Smooth muscle cell (in vitro differentiated cells): Measurements from ENCODE around the gene CRYGB. TPM values are rescaled to one million over a fixed set of nuclear protein-coding genes. Genes with fewer than 3 reads are reported as not detected.

Experiments used
- DNase-seq: peaks from one replicate; lab custom pipeline; 2025; ENCODE audit not compliant: unreplicated experiment; lab: John Stamatoyannopoulos, UW
- H2AFZ ChIP-seq: fragments of 200-600 bp; sonication (generic); 2 replicates; pipeline ENCODE4 v1.6.0; 2016; ENCODE audit warnings: antibody characterized with exemption, low read depth, mild to moderate bottlenecking
- H3F3A ChIP-seq: fragments of 200-600 bp; sonication (generic); 2 replicates; pipeline ENCODE4 v1.6.0; 2017; ENCODE audit warnings: antibody characterized with exemption, low read depth
- H3K27ac ChIP-seq: fragments of 200-600 bp; sonication (generic); 2 replicates; pipeline ENCODE4 v1.5.1; 2016; ENCODE audit warnings: low read depth, mild to moderate bottlenecking
- H3K27me3 ChIP-seq: fragments of 200-600 bp; sonication (generic); 2 replicates; pipeline ENCODE4 v1.6.1; 2016; ENCODE audit warnings: low read depth, mild to moderate bottlenecking
- H3K36me3 ChIP-seq: fragments of 200-600 bp; sonication (generic); 2 replicates; pipeline ENCODE4 v1.5.1; 2016; ENCODE audit warnings: low read depth
- H3K4me1 ChIP-seq: fragments of 200-600 bp; sonication (generic); 2 replicates; pipeline ENCODE4 v1.5.1; 2016; ENCODE audit warnings: low read depth
- H3K4me2 ChIP-seq: fragments of 200-600 bp; sonication (generic); 2 replicates; pipeline ENCODE4 v1.6.0; 2016; ENCODE audit warnings: mild to moderate bottlenecking
- H3K4me3 ChIP-seq: fragments of 200-600 bp; sonication (generic); 2 replicates; pipeline ENCODE4 v1.5.1; 2016; ENCODE audit warnings: mild to moderate bottlenecking
- H3K79me2 ChIP-seq: fragments of 200-600 bp; sonication (generic); 2 replicates; pipeline ENCODE4 v1.6.0; 2016; ENCODE audit warnings: low read depth, mild to moderate bottlenecking
- H3K9ac ChIP-seq: fragments of 200-600 bp; sonication (generic); 2 replicates; pipeline ENCODE4 v1.6.0; 2016; ENCODE audit warnings: low read depth
- H3K9me3 ChIP-seq: fragments of 200-600 bp; sonication (generic); replicated peaks from 2 replicates; pipeline ENCODE4 v1.5.1; 2016; ENCODE audit warnings: low read depth
- H4K20me1 ChIP-seq: fragments of 200-600 bp; sonication (generic); 2 replicates; pipeline ENCODE4 v1.6.0; 2016; ENCODE audit warnings: low read depth
- WGBS: methylation state at CpG from one replicate; pipeline ENCODE4 v1.1.7; 2016; ENCODE audit warnings: low lambda C conversion rate; 5-methylcytosine and 5-hydroxymethylcytosine counted together
- polyA plus RNA-seq: library from polyadenylated mRNA; unstranded; fragments of >200 nt; fragmentation: Nextera tagmentation; extraction: Ambion mirVana; gene quantifications from 2 replicates; pipeline ENCODE4 v1.2.1, GENCODE V29; 2016
- total RNA-seq: library from RNA; depleted of rRNA; stranded (reverse); fragments of >200 nt; gene quantifications from 2 replicates; pipeline ENCODE4 v1.2.3, GENCODE V29; 2014
- TF ChIP-seq, protein P1 (sequence below): fragments of 200-600 bp; sonication (generic); IDR thresholded peaks from 2 replicates; pipeline ENCODE4 v1.5.1; 2017; ENCODE audit warnings: borderline replicate concordance, mild to moderate bottlenecking, antibody characterized with exemption; ENCODE audit not compliant: insufficient read depth, poor library complexity, severe bottlenecking

The CRYGB gene
- total and polyA plus RNA-seq, 2 experiments from 2014 or later = not detected

DNA sequence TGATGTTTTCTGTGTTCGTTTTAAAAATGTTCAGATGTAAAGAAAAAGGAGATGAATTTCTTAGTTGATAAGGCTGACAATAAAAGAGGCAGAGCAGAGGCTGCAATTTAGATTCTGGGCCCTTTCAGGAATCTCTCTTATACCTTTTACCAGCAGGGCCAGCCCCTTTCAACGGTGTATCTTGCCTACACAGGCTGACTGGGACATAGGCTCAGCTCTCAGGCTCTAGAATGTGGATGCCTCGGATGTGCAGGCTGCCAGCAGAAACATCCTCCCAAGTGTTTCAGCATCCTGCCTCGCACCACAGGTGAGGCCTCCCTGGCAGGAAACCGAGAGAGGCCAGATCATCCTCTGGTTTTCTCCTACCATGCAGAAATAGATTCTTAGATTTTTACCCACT is 40.5 kb upstream of the CRYGB start:
- H3F3A ChIP-seq = no peaks in the 10 kb centered on the region
- H3K27ac ChIP-seq = no peak overlapping the region
- TF ChIP-seq, protein P1, sequence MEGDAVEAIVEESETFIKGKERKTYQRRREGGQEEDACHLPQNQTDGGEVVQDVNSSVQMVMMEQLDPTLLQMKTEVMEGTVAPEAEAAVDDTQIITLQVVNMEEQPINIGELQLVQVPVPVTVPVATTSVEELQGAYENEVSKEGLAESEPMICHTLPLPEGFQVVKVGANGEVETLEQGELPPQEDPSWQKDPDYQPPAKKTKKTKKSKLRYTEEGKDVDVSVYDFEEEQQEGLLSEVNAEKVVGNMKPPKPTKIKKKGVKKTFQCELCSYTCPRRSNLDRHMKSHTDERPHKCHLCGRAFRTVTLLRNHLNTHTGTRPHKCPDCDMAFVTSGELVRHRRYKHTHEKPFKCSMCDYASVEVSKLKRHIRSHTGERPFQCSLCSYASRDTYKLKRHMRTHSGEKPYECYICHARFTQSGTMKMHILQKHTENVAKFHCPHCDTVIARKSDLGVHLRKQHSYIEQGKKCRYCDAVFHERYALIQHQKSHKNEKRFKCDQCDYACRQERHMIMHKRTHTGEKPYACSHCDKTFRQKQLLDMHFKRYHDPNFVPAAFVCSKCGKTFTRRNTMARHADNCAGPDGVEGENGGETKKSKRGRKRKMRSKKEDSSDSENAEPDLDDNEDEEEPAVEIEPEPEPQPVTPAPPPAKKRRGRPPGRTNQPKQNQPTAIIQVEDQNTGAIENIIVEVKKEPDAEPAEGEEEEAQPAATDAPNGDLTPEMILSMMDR = no peak
- H3K4me2 ChIP-seq = no peak overlapping the region
- H3K4me3 ChIP-seq = no peak overlapping the region
- peaks cover 12% of the 10 kb centered on the region for H3K27me3 ChIP-seq
- peaks cover 18% of the 10 kb centered on the region for H3K4me1 ChIP-seq
- WGBS = 69% methylated on average over 5 of the region's 5 CpGs
- no peaks in the 10 kb centered on the region for H4K20me1 ChIP-seq
- no peak overlapping the region for H2AFZ ChIP-seq
- DNase-seq = no peak
- no peaks in the 10 kb centered on the region for H3K36me3 ChIP-seq
- H3K79me2 ChIP-seq = no peaks in the 10 kb centered on the region
- H3K9me3 ChIP-seq = no peaks in the 10 kb centered on the region
- H3K9ac ChIP-seq = no peak overlapping the region

DNA sequence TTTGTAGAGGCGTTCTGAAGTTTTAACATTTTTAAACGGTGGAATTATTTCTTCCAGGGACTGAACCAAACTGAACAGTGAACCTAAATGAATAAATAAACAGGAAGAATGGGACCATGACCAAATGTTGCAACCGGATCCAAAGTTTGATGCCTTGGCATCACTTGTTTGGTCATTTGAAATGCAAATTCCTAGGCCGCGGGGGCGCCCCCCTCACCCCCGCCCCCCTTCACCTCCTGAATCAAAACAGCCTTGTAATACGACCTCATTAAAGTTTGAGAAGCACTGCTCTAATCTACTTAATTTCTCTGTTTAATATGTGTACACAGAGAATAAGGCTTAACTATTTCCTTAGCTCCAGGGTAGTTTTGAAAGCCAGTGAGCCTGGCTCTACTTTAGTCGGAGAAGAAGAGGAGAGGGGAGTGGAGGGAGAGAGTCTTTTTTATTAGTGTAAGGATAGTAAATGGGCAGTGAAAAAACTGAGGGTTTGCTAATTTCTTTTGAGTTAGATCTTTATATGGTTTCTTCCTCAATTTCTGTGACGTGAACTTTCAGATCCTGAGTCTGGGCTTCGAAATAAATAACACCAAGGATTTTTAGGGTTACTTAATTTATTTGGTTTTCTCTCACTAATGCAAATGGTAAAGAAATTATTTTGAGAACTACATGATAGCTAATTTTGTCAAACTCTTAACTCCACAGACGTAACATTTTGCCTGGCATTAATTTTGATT is 38.2 kb upstream of the CRYGB start:
- Histone ChIP-seq H3F3A (no peaks in the 10 kb centered on the region), H3K4me1 (peaks cover 9% of the 10 kb centered on the region), H2AFZ (peak overlapping the region; percentile 34), H3K36me3 (no peaks in the 10 kb centered on the region), H3K27ac (no peak overlapping the region), H3K9me3 (no peaks in the 10 kb centered on the region), H4K20me1 (no peaks in the 10 kb centered on the region), H3K27me3 (peaks cover 12% of the 10 kb centered on the region), H3K4me3 (no peak overlapping the region), H3K9ac (no peak overlapping the region), H3K4me2 (peak overlapping the region; percentile 32), H3K79me2 (no peaks in the 10 kb centered on the region)
- TF ChIP-seq, protein P1 = no peak
- DNase-seq = no peak
- 26% methylated on average over 12 of the region's 12 CpGs for WGBS

DNA sequence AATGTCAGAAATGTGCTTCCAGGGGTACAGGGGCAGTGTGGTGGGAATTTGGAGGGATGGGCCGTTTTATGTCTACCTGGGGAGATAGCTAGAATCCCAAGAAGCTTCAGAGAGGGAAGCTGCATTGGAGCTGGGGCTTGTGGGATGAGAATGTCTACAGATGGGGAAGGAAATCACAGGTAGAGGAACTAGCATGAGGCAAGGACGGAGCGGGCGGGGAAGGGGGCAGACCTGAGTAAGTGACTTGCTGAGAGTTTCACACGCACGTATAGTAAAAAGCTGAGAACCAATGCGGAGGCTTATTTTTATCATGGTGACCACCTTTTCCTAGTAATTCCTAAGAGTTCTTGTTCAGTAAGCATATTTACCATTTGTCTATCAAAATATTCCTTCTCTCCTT is 37.6 kb upstream of the CRYGB start:
- Histone ChIP-seq H3K36me3 (no peaks in the 10 kb centered on the region), H3K4me1 (peaks cover 8% of the 10 kb centered on the region), H2AFZ (peak overlapping the region; percentile 34), H3F3A (no peaks in the 10 kb centered on the region), H3K4me2 (peak overlapping the region; percentile 32), H3K79me2 (no peaks in the 10 kb centered on the region), H4K20me1 (no peaks in the 10 kb centered on the region), H3K4me3 (no peak overlapping the region), H3K9ac (no peak overlapping the region), H3K27me3 (peaks cover 12% of the 10 kb centered on the region), H3K9me3 (no peaks in the 10 kb centered on the region), H3K27ac (no peak overlapping the region)
- no peak for DNase-seq
- 38% methylated on average over 7 of the region's 7 CpGs for WGBS
- TF ChIP-seq, protein P1 = no peak

DNA sequence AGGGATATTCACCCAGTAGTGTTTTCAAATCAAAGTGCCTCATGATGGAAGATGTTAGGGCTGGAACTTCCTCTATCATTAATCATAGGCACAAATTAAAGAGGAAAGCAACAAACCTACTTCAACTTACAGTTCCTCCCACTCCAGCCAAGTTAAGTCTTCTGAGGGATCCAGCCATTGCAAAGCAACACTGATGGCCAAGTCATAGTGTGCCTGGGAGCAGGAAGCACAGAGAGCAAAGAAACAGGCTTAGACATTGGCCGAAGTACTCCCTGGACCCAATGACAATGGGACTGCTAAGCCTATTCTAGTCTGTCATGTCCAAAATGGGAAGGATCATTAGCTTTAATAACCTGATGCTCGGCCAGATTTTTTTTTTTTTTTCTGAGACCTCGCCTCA is 36.9 kb upstream of the CRYGB start:
- no peaks in the 10 kb centered on the region for H3K36me3 ChIP-seq
- H3K27ac ChIP-seq = no peak overlapping the region
- no peaks in the 10 kb centered on the region for H3K9me3 ChIP-seq
- H4K20me1 ChIP-seq = no peaks in the 10 kb centered on the region
- no peak for DNase-seq
- H2AFZ ChIP-seq = no peak overlapping the region
- H3K9ac ChIP-seq = no peak overlapping the region
- no peak overlapping the region for H3K4me2 ChIP-seq
- H3K27me3 ChIP-seq = peaks cover 12% of the 10 kb centered on the region
- TF ChIP-seq, protein P1 = no peak
- H3K4me1 ChIP-seq = peaks cover 8% of the 10 kb centered on the region
- H3F3A ChIP-seq = no peaks in the 10 kb centered on the region
- no peak overlapping the region for H3K4me3 ChIP-seq
- WGBS = 91% methylated on average over 3 of the region's 3 CpGs
- H3K79me2 ChIP-seq = no peaks in the 10 kb centered on the region
